Peyer's patch (tissue), 4 donors: ENCODE measurements around the gene SYVN1.

Experiments used
- POLR2A ChIP-seq, 2 donors: fragments of 450-650 bp; IDR thresholded peaks; one replicate each; pipeline ENCODE4 v1.5.1; 2017; ENCODE audit warnings: antibody characterized with exemption in 2 of 2, mild to moderate bottlenecking in 2 of 2, moderate library complexity in 2 of 2
- TF ChIP-seq, protein P1 (sequence below), 6 experiments: fragments of 450-650 bp in 4 of 6; fragments of 200-600 bp in 2 of 6; sonication (generic) in 1 of 6; IDR thresholded peaks; one replicate each; pipeline ENCODE4 v1.5.1; 2017 to 2019; ENCODE audit warnings: antibody characterized with exemption in 6 of 6, mild to moderate bottlenecking in 3 of 6, moderate library complexity in 1 of 6

DNA sequence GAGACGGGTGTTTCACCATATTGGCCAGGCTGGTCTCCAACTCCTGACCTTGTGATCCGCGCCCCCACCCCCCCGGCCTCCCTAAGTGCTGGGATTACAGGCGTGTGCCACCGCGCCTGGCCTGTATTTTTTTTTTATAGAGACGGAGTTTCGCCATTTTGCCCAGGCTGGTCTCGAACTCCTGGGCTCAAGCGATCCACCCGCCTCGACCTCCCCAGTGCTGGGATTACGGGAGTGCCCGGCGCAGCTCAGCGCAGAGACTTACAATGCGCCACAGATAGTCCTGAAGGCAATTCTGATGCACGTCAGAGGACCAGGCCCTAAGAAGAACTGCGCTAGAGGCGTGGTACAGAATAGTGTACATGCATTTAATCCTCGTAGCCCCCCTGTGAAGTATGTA, 38.9 kb downstream of the SYVN1 start:
- TF ChIP-seq, protein P1, sequence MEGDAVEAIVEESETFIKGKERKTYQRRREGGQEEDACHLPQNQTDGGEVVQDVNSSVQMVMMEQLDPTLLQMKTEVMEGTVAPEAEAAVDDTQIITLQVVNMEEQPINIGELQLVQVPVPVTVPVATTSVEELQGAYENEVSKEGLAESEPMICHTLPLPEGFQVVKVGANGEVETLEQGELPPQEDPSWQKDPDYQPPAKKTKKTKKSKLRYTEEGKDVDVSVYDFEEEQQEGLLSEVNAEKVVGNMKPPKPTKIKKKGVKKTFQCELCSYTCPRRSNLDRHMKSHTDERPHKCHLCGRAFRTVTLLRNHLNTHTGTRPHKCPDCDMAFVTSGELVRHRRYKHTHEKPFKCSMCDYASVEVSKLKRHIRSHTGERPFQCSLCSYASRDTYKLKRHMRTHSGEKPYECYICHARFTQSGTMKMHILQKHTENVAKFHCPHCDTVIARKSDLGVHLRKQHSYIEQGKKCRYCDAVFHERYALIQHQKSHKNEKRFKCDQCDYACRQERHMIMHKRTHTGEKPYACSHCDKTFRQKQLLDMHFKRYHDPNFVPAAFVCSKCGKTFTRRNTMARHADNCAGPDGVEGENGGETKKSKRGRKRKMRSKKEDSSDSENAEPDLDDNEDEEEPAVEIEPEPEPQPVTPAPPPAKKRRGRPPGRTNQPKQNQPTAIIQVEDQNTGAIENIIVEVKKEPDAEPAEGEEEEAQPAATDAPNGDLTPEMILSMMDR (IDR thresholded peaks at IDR 0.05): no peak
- TF ChIP-seq POLR2A (IDR thresholded peaks at IDR 0.05): no peak
